Measurements from ENCODE around the gene SUZ12. TPM values are rescaled to one million over a fixed set of nuclear protein-coding genes. Genes with fewer than 3 reads are reported as not detected.

The SUZ12 gene
- 10.3 and 12.6 TPM in 2 replicates for total RNA-seq

DNA sequence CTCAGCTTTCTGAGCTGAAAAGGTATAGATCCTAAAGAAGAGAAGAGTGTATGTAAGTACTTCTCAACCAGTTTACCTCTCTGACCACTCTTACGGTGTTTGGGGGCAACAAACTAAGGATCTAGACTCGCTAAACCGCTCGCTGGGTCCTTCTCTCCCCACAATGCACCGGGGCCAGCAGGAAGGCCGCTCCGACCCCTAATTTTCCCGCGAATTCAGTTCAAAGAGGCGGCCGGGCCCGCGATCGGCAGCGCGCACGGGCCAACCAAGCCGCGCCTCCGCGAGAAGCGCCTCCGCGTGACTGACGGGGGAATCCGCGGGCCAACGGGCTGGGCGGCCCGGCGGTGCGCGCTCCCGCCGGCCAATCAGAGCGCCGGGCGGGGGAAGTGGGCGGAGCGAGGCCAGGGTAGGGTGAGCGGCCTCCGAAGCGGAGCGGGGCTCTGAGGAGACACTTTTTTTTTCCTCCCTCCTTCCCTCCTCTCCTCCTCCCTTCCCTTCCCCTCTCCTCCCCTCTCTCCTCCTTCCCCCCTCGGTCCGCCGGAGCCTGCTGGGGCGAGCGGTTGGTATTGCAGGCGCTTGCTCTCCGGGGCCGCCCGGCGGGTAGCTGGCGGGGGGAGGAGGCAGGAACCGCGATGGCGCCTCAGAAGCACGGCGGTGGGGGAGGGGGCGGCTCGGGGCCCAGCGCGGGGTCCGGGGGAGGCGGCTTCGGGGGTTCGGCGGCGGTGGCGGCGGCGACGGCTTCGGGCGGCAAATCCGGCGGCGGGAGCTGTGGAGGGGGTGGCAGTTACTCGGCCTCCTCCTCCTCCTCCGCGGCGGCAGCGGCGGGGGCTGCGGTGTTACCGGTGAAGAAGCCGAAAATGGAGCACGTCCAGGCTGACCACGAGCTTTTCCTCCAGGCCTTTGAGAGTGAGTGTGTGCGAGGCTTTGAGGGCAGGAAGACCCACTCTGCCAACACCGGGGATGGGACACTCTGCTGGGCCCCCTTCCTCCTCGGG, at the start of gene SUZ12:
Gene SUZ12 (plus strand): TSS at position 393 of the 995 bp plus-strand sequence. CDS start 240 bp downstream, at position 633.

DNA sequence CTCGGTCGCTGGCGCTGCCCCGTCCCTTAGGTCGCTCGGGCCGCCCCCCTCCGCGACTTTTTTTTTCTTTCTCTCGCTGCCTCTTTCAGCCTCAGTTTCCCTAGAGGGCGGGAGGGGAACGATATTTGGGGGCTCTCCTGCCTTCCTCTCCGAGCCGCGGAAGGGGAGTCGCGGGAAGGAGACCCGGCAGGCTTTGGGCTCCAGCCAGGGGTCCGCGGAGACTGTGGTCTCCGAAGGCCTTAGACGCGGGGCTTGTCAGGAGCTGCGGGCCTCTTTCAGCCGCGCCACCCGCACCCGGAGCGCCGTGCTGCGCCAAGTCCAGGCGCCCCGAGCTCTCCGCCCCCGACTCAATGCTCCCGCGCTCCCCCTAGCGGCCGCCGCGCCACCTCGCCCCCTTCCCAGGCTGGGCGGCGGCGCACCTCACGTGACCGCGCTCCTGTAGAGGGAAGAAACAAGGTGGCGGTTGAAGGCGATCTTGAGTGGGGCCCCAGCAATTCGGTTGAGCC, 70.2 kb downstream of the SUZ12 start, which contains the start of gene LRRC37B:
Gene LRRC37B (plus strand): TSS at position 427 of the 506 bp plus-strand sequence. CDS start 14,010 bp downstream, outside the sequence.

Other genes with a start within 250 kb of the SUZ12 start
- gene COPRS, start 77.8 kb upstream of the SUZ12 start, total RNA-seq = 32.3 and 62.2 TPM in 2 replicates
- 17.5 and 20.4 TPM in 2 replicates for gene UTP6, start 35.3 kb upstream of the SUZ12 start, total RNA-seq
- 4.9 and 7.1 TPM in 2 replicates for gene LRRC37B, start 70.4 kb downstream of the SUZ12 start, total RNA-seq
- 26.4 and 30.0 TPM in 2 replicates for gene RHOT1, start 205.5 kb downstream of the SUZ12 start, total RNA-seq